ENCODE measurements around the gene NME4. TPM values are rescaled to one million over a fixed set of nuclear protein-coding genes. Genes with fewer than 3 reads are reported as not detected.

The NME4 gene
- polyA plus RNA-seq, 2 of the 4 experiments (the other 2 are of a cell fraction): 239 to 349 TPM

GRCh38 chr16:401468-402348 lies 4.7 kb downstream of the NME4 start, which contains the start of gene DECR2 (continued):
- TF ChIP-seq HDAC2 (IDR thresholded peaks at IDR 0.05) (no peak), EP300 (IDR thresholded peaks at IDR 0.05) (no peak), KDM5A (IDR thresholded peaks at IDR 0.05) (0 out of 2 replicates have a peak, but pooled peaks have one; percentile 9), ESRRA (IDR thresholded peaks at IDR 0.05; ENCODE audit: borderline replicate concordance, low read length) (no peak), EHF (CRISPR knock-in tag; IDR thresholded peaks at IDR 0.05) (no peak), TP53 (CRISPR knock-in tag; IDR thresholded peaks at IDR 0.05) (peak; percentile 69; the same call in 1 of the 2 replicates), POLR2AphosphoS2 (conservative IDR thresholded peaks at IDR 0.05; ENCODE audit: low read length) (peak; percentile 60; the same call in 1 of the 2 replicates), CBX8 (IDR thresholded peaks at IDR 0.05) (no peak), SMC3 (IDR thresholded peaks at IDR 0.05) (peak; percentile 57; the same call in 1 of the 3 replicates), JUNB (IDR thresholded peaks at IDR 0.05) (no peak), HOXB13 (CRISPR knock-in tag; IDR thresholded peaks at IDR 0.05; ENCODE audit: low read depth) (no peak), CHD4 (IDR thresholded peaks at IDR 0.05; ENCODE audit: borderline replicate concordance) (no peak), USF2 (IDR thresholded peaks at IDR 0.05) (peak; percentile 57; the same call in 1 of the 2 replicates), RAD21 (conservative IDR thresholded peaks at IDR 0.05 in 1 of 2, IDR thresholded peaks at IDR 0.05 in 1 of 2) (peak; percentile 35 to 47; a peak in 3 of 5 replicates), CTCF (IDR thresholded peaks at IDR 0.05) (peak; percentile 67), BHLHE40 (IDR thresholded peaks at IDR 0.05; ENCODE audit: low read depth, low read length) (no peak), GATA3 (IDR thresholded peaks at IDR 0.05; ENCODE audit: borderline replicate concordance) (no peak; the same call in 1 of the 2 replicates), BCL3 (IDR thresholded peaks at IDR 0.05) (peak; percentile 58; the same call in 2 of the 3 replicates), HOXA7 (CRISPR knock-in tag; IDR thresholded peaks at IDR 0.05) (no peak), RFX5 (IDR thresholded peaks at IDR 0.05) (no peak), ELK1 (IDR thresholded peaks at IDR 0.05; ENCODE audit: low read depth, low read length) (no peak), ZC3H11A (IDR thresholded peaks at IDR 0.05) (no peak), EHMT2 (IDR thresholded peaks at IDR 0.05; ENCODE audit: low read depth) (no peak), ZNF302 (CRISPR knock-in tag; IDR thresholded peaks at IDR 0.05) (no peak), ZFP36 (IDR thresholded peaks at IDR 0.05; ENCODE audit: borderline replicate concordance, partially characterized antibody) (no peak)
